ENCODE results near the gene PUS7L.

- TF ChIP-seq CTCF (IDR thresholded peaks at IDR 0.05) (no peak), POLR2A (IDR thresholded peaks at IDR 0.05) (no peak)
These were observed 2.9 kb upstream of the PUS7L start for GRCh38 chr12:43761500-43761899.
